SU-DHL-6 (cell line): ENCODE measurements around the gene TRMT1.

Source experiments
- H2AFZ ChIP-seq: fragments of 200-600 bp; sonication (generic); 2 replicates; pipeline ENCODE4 v1.6.1; 2014; ENCODE audit warnings: low read depth, mild to moderate bottlenecking, moderate library complexity, mixed read lengths, antibody characterized with exemption, low read length; ENCODE audit not compliant: severe bottlenecking
- H3F3A ChIP-seq: fragments of 200-600 bp; shearing (Covaris generic); 2 replicates; pipeline ENCODE4 v1.6.0; 2016; ENCODE audit warnings: antibody characterized with exemption, mild to moderate bottlenecking; ENCODE audit not compliant: insufficient read depth
- H3K27ac ChIP-seq: fragments of 200-600 bp; sonication (generic); 2 replicates; pipeline ENCODE4 v1.5.1; 2016; ENCODE audit warnings: low read depth, mild to moderate bottlenecking, low read length, moderate library complexity, mixed read lengths
- H3K27me3 ChIP-seq: fragments of 200-600 bp; sonication (generic), shearing (Covaris generic); 2 replicates; pipeline ENCODE4 v1.6.0; 2014; ENCODE audit warnings: mild to moderate bottlenecking, low read length
- H3K36me3 ChIP-seq: fragments of 200-600 bp; sonication (generic); 2 replicates; pipeline ENCODE4 v1.6.1; 2014; ENCODE audit warnings: mild to moderate bottlenecking, low read length, mixed read lengths
- H3K4me2 ChIP-seq: fragments of 300-600, 200-600 bp; shearing (Covaris generic), sonication (generic); 2 replicates; pipeline ENCODE4 v1.6.0; 2014; ENCODE audit warnings: low read length, low read depth, mild to moderate bottlenecking; ENCODE audit not compliant: poor library complexity, severe bottlenecking
- H3K4me3 ChIP-seq: fragments of 200-600 bp; sonication (generic); 2 replicates; pipeline ENCODE4 v1.5.1; 2014; ENCODE audit warnings: antibody characterized with exemption, low read length, mild to moderate bottlenecking, mixed read lengths; ENCODE audit not compliant: insufficient read depth, poor library complexity, severe bottlenecking
- H3K79me2 ChIP-seq: fragments of 200-600 bp; sonication (generic); 2 replicates; pipeline ENCODE4 v1.6.1; 2014; ENCODE audit warnings: mild to moderate bottlenecking, low read length, moderate library complexity; ENCODE audit not compliant: insufficient read depth
- H3K9ac ChIP-seq: fragments of 200-600 bp; sonication (generic); 2 replicates; pipeline ENCODE4 v1.7.0; 2014; ENCODE audit warnings: mild to moderate bottlenecking, low read length
- H3K9me2 ChIP-seq: fragments of 200-600 bp; sonication (generic); replicated peaks from 2 replicates; pipeline ENCODE4 v1.6.1; 2014; ENCODE audit warnings: low read length; ENCODE audit not compliant: insufficient read depth
- H3K9me3 ChIP-seq: fragments of 200-600 bp; sonication (generic); 2 replicates; pipeline ENCODE4 v1.6.1; 2014; ENCODE audit warnings: low read length, mixed read lengths; ENCODE audit not compliant: insufficient read depth
- H4K20me1 ChIP-seq: fragments of 200-600 bp; sonication (generic); 2 replicates; pipeline ENCODE4 v1.6.1; 2014; ENCODE audit warnings: low read depth, mild to moderate bottlenecking, antibody characterized with exemption, low read length, moderate library complexity, mixed read lengths
- EZH2phosphoT487 ChIP-seq: fragments of 200-600 bp; sonication (generic), shearing (Covaris generic); conservative IDR thresholded peaks from 2 replicates; pipeline ENCODE4 v1.6.1; 2018; ENCODE audit warnings: mild to moderate bottlenecking, antibody characterized with exemption, low read length, moderate library complexity, mixed read lengths
- TF ChIP-seq, protein P1 (sequence below): fragments of 200-600 bp; sonication (generic); IDR thresholded peaks from one replicate; pipeline ENCODE4 v1.5.1; 2017; ENCODE audit warnings: antibody characterized with exemption, mild to moderate bottlenecking, low read length, moderate library complexity; ENCODE audit not compliant: insufficient read depth, poor library complexity, severe bottlenecking

The TRMT1 gene

DNA sequence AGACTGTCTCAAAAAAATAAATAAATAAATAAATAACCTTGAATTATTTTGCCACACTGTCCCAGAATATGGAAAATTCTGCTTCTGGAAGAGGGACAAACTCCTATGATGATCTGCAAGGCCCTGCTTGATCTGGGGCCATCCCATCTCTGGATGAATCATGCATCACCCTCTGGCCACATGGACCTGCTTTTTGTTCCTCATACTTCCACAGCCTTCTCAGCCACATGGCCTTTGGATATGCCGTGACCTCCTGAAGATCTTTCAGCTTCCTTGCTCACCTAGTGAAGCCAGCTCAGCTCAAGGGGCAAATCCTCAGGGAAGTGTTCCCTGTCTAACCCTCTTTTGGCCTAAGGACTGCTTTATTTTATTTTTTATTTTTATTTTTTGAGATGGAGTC, 44.0 kb upstream of the TRMT1 start:
- Histone ChIP-seq H3K9me3 (no peaks in the 10 kb centered on the region), H3K79me2 (no peaks in the 10 kb centered on the region), H3K27me3 (no peaks in the 10 kb centered on the region), H4K20me1 (no peaks in the 10 kb centered on the region), H3K4me2 (no peak overlapping the region), H3K27ac (no peak overlapping the region), H2AFZ (no peak overlapping the region), H3F3A (peaks cover 38% of the 10 kb centered on the region), H3K9me2 (no peaks in the 10 kb centered on the region), H3K36me3 (no peaks in the 10 kb centered on the region), H3K4me3 (no peak overlapping the region), H3K9ac (no peak overlapping the region)
- TF ChIP-seq EZH2phosphoT487: no peak
- TF ChIP-seq, protein P1, sequence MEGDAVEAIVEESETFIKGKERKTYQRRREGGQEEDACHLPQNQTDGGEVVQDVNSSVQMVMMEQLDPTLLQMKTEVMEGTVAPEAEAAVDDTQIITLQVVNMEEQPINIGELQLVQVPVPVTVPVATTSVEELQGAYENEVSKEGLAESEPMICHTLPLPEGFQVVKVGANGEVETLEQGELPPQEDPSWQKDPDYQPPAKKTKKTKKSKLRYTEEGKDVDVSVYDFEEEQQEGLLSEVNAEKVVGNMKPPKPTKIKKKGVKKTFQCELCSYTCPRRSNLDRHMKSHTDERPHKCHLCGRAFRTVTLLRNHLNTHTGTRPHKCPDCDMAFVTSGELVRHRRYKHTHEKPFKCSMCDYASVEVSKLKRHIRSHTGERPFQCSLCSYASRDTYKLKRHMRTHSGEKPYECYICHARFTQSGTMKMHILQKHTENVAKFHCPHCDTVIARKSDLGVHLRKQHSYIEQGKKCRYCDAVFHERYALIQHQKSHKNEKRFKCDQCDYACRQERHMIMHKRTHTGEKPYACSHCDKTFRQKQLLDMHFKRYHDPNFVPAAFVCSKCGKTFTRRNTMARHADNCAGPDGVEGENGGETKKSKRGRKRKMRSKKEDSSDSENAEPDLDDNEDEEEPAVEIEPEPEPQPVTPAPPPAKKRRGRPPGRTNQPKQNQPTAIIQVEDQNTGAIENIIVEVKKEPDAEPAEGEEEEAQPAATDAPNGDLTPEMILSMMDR: no peak

DNA sequence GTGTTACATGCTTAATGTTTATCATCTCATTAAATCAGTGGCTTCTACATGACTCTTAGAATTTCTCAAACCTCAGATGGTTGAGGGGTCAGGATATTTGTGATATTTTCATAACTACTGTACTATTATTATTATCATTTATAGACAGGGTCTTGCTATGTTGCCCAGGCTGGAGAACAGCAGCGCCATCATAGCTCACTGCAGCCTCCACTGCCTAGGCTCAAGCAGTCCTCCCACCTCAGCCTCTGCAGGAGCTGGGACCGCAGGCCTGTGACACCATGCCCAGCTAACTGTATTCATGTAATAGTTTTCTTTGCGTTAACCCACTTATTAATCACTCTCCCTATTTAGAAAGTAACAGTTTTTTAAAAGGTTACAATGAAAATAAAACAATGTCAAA, 43.2 kb upstream of the TRMT1 start:
- no peak overlapping the region for H3K4me3 ChIP-seq
- peaks cover 43% of the 10 kb centered on the region for H3F3A ChIP-seq
- no peaks in the 10 kb centered on the region for H3K79me2 ChIP-seq
- H3K27me3 ChIP-seq: no peaks in the 10 kb centered on the region
- no peak overlapping the region for H3K9ac ChIP-seq
- H2AFZ ChIP-seq: no peak overlapping the region
- no peaks in the 10 kb centered on the region for H3K36me3 ChIP-seq
- H4K20me1 ChIP-seq: no peaks in the 10 kb centered on the region
- H3K27ac ChIP-seq: no peak overlapping the region
- no peaks in the 10 kb centered on the region for H3K9me2 ChIP-seq
- no peak overlapping the region for H3K4me2 ChIP-seq
- no peak for TF ChIP-seq EZH2phosphoT487
- TF ChIP-seq, protein P1: no peak
- no peaks in the 10 kb centered on the region for H3K9me3 ChIP-seq

DNA sequence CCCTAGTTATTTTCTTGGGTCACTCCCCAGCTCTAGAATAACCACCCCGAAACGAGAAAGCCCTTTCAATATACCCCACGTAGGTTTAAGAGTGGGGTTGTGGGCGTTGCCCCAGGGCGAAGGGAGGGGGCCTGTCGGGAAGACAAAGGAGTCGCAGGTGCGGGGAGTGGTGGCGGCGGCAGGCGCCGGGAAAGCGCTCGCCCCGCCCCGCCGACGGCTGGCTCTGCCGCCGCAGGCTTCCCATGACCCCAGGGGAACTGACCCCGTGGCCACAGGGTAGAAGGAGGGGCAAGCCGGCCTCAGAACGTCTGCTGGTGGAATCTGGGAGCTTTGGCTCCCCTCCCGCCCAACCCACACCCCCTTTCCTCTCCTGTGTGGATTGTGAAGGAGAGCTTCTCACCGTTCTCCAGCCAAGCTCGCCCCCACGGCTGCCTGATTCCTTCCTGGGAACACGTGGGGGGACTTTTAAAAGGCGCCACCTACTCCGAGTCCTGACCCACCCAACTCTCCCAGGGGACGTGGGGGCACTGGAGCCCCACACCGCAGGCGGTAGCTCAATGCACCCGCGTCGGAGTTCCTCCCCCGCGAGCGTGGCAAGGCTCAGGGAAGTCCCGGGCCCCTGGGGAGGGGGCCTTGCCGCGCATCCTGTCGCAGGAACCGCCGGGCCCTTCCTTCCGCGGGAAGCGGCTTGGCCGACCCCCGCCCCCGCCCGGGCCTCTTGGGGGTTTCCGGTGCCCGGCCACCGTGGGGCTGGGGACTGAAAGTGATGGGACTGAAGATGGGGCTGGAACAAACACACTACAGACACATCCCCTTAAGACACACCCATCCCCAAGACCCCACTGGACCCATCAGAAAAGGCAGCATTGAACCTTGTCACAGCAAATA, 39.2 kb upstream of the TRMT1 start:
- Histone ChIP-seq H3K9ac (peak overlapping the region; percentile 91), H3K4me3 (peak overlapping the region; percentile 73), H3K9me2 (no peaks in the 10 kb centered on the region), H2AFZ (no peak overlapping the region), H3K9me3 (no peaks in the 10 kb centered on the region), H3F3A (peaks cover 37% of the 10 kb centered on the region), H3K79me2 (peaks cover 12% of the 10 kb centered on the region), H4K20me1 (no peaks in the 10 kb centered on the region; the same call in 1 of the 2 replicates), H3K36me3 (no peaks in the 10 kb centered on the region; the same call in 1 of the 2 replicates), H3K4me2 (peak overlapping the region; percentile 82), H3K27me3 (no peaks in the 10 kb centered on the region), H3K27ac (peak overlapping the region; percentile 90)
- TF ChIP-seq, protein P1: no peak
- no peak for TF ChIP-seq EZH2phosphoT487
